Ecto neural progenitor cell (in vitro differentiated cells): ENCODE data around the gene DUSP23.

Experiments used
- DNase-seq: peaks from one replicate; pipeline ENCODE4 v3.0.0-alpha.2; 2018; ENCODE audit warnings: low spot score

Gene DUSP23

DNA sequence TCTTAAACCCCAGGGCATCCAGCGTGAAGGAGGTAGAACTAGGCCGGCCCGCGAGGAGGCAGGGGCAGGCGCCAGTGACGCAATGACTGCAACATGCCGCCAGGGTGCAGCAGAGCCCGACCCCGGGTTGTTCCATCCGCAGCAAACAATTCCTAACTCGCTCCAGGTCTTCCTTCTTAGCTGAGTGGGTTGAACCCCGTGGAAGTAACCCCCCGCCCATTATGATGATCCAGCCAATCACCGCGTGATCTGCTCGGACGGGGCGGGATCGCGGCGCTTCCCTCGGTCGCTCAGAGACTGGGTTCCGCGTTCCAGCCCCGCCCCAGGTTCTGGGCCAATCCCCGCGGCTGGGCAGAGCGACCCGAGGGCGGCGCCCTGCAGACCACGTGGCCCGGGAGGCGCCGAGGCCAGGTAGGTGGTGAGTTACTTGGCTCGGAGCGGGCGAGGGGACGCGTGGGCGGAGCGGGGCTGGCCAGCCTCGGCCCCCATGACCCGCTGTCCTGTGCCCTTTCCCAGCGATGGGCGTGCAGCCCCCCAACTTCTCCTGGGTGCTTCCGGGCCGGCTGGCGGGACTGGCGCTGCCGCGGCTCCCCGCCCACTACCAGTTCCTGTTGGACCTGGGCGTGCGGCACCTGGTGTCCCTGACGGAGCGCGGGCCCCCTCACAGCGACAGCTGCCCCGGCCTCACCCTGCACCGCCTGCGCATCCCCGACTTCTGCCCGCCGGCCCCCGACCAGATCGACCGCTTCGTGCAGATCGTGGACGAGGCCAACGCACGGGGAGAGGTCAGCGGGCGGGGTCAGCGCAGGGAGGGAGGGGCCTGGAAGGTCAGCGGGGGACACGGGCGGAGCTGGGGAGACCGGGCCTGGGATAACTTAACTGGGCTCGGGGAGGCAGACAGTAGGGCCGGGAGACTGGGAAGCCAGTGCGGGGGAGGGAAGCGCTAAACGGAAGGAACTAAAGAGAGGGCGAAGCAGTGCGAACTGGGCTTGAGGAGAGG is at the start of gene DUSP23:
DUSP23 (plus strand) TSS at position 380 of the 1,000 bp plus-strand sequence; CDS start at position 519, 139 bp downstream.
- peak; percentile 98 for DNase-seq

GRCh38 chr1:159737238-159737916 is 43.4 kb upstream of the DUSP23 start:
- no peak for DNase-seq

DNA sequence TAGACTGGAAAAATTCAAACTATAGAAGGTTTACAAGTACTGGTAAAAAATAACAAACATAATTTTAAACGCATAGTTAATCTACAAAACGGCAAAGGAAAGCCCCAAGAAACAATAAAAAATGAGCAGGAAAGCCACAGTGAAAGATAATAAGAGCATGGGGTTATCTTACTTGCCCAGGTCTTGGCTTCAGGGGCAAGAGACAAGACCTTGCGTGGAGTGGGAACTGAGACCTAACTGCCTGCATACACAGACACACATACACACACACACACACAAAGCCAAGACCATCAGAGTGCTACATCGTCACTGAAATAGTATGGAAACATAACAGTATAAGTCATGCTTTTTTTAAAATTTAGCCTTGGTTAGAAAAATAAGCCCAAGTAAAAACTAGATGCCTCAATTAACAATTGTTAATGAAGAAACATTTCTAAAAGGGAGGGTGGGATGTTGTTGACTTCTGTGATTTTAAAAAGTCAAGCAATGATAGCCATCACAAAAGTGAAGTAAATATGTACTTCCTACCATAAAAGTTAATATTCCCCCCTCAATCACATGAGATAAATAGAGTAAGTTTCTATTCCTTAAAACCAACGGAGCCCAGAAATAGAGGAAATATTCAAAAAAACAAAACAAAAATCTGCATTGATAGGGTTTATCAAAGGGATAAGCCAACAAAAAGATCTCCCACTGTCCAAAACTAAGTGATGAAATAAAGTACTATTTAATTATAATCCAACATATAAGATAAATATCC is 36.9 kb upstream of the DUSP23 start:
- DNase-seq: no peak

DNA sequence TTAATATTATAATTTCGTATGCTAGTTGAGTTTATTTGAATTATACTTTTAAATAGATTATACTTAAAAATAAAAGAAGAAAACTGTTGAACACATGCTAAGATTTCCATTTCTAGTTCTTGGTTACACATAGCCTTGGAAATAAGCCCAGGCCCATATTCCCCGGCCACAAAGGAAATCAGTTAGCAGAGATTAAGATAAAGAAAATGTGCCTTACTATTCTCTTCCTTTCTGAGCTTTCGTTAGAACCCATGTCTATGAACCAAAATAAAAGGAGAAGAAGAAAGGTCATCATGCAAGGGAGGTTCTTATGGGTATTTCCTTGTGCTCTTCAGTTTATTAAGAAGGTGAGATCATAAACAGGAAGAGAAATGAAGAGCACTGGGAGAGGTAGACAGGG is 34.1 kb upstream of the DUSP23 start:
- DNase-seq: no peak

DNA sequence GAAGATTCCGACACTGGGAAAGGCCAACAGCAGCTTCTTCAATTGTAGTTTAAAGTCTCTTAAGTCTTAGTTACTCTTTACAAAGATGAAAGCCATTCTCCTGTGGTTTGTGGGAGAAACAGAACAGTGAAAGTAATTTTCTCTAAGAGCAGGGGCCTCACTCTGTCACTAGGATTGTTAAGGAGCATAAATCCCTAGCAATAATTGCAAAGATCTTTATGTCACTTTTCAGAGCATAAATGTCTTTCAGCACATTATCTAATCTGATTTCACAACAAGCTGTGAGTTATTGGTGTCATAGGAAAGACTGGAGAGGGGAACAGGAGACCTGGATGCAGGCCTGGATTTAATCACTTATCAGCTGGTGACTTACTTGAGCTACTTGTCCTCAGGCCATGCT is 32.4 kb upstream of the DUSP23 start:
- no peak for DNase-seq

DNA sequence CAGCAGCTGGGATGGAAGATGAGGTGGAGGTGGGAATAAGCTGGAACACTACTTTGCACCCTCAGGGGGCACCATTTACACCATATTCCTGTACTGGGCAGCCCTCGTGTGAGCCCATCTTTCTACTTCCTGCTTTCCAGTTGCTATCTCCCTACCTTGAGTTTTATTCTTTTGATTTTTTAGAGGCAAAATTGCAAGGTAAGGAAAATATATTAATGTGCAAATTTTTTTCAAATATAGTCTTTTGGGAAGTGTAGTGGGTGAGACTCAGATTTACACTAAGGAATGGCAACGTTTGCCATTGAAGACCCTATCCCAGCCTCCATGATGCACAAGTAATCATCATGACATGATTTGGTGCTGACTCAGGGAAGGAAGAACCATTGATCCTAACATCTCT is 31.1 kb upstream of the DUSP23 start:
- DNase-seq: no peak

DNA sequence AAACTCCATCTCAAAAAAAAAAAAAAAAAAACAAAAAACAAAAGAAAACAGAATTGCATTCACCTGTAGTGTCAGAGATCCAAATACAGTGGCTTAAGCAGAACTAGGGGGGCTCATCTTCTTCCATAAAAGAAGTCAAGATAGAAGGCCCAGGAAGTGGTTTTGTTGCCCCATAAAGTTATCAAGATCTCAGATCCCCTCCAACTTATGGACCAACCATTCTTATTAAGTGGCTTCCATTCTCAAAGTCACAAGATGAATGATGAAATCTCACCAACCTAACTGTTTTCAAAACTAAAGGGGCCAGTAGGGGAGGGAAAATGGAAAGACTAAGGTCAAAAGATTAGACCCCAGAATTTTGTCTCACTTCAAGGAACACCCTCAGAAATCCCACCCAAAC is 30.1 kb upstream of the DUSP23 start:
- DNase-seq: no peak

DNA sequence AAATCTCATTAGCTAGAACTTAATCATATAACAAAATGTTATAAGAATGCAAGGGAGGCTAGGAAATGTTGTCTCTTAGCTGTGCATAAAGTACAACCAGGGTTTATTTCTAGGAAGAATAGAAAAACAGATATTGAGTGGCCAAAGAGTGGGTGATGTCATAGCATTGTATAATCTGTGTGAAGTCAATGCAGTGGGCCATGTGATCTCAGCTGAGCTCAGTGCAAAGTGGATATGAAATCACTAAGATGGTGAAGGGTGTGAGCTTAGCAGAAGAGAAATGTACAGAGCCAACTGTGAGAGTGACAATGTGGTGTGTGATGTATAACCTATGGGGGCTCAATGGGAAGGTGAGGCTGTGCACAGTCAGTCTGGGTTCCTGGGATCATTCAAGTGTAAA is 29.7 kb upstream of the DUSP23 start:
- DNase-seq: no peak

- no peak for DNase-seq
Measured at GRCh38 chr1:159752135-159752580, 28.6 kb upstream of the DUSP23 start.

DNA sequence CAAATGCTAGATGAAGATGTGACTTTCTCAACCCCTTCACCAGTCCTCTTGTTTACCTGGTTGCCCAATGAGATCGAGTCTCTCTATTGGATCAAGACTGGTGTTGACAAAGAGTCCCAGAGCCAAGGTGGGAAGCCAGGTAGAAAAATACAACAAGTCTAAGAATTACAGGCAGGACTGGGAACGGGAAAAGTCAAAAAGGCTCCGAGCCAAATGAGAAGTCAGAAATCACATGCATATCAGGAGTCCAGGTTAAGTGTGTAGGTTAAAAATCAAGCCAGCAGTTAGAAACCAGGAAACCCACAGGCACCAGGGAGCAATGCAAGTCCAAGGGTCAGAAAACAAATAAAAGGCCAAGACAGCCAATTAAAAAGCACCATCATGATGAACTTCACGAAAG is 27.4 kb upstream of the DUSP23 start:
- no peak for DNase-seq

DNA sequence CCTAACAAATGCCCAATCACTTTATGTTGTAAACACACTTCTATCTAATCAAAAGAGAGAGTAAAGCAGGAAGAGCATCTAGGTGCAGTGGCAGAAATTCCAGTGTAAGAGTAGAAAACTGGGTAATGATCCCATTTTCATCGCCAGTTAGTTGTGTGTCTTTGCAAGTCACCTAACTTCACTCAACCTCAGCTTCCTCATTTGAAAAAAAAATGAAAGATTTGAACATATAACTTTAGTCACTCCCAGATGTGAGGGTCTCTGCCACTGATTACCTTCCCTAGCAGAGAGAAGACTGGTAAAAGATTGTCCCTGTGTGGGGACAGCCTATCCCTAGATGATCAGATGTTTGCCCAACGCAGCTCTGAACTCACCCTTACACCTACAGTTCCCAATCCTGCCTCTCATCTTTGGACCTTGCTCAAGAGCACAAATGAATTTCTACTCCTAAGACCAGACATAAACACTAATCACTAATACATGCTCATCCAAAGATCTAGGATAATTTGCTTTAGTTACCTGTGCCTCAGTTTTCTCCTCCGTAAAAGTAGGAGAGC is 25.2 kb upstream of the DUSP23 start:
- DNase-seq: no peak

DNA sequence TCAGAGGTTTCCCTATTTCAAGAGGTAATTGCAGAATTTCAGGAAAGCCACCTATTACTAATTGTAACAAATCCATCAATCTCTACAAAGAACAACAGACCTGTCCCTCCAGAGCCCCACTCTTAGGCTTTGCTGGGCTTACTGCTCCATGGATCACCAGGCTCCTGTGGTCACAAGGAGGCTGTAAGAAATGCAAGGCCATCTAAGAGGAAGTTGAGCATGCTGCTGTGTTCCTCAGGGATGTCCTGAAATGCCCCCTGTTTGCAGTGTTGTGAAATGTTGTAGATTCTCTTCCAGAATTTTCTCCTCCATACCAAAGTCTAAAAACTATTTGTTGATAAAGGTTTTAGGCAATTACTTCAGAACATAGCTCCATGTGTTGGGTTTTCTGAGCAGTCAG is 24.4 kb upstream of the DUSP23 start:
- DNase-seq: no peak

- DNase-seq: no peak
Measured at GRCh38 chr1:159763686-159764085, 17.1 kb upstream of the DUSP23 start.

- no peak for DNase-seq
Measured at GRCh38 chr1:159765806-159766205, 15.0 kb upstream of the DUSP23 start.

GRCh38 chr1:159771127-159771895 is 9.5 kb upstream of the DUSP23 start:
- DNase-seq: no peak

DNA sequence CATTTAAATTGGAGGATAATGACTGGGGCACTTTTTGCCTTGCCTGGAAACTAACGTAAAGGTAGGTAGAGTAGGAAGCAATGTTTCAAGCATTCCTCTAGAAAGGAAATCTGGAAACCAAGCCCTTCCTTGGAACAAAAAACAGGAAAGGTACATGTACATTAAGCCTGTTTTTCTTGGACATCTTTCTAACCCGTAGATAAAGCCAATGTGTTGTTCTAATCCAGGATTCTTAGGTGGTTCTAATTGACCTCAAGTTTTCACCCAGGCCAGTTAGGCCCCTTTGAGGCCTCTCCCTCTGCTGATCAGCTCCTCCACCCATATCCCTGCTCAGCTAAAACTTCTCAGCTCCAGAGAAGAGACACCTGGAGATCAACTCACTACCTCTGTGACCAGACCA is 6.3 kb upstream of the DUSP23 start:
- DNase-seq: no peak

GRCh38 chr1:159775716-159776115 is 5.0 kb upstream of the DUSP23 start:
- DNase-seq: no peak

GRCh38 chr1:159778266-159778665 is 2.5 kb upstream of the DUSP23 start:
- no peak for DNase-seq

DNA sequence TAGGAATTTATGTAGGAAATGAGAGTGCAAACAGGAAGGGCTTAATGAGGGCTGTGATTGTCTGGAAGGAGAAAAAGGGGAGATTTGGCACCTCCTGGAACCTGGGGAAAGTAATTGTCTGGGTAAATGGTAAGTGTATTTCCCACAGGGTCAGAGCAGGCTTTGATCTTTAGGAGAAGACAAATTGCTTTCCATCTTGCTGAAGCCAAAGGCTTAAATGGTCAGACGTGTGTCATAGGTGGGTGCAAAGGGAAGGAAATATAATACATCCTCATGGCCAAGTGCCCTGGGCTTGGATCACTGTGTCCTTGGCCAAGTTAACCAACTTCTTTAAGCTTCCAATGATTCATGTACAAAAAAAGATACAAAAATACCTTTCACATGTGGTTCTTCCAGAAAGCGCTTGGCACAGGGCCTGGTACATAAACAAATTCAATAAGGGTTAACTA is 1.3 kb upstream of the DUSP23 start:
- DNase-seq: no peak

DNA sequence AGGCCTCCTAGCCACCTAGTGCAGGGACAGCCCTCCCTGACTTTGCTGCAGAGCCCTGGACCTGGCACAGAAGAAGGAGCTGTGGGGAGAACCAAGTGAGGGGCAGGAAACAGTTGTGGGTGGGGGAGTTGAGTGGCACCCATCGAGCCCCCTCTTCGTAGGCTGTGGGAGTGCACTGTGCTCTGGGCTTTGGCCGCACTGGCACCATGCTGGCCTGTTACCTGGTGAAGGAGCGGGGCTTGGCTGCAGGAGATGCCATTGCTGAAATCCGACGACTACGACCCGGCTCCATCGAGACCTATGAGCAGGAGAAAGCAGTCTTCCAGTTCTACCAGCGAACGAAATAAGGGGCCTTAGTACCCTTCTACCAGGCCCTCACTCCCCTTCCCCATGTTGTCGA is 1.2 kb downstream of the DUSP23 start:
- DNase-seq: no peak

DNA sequence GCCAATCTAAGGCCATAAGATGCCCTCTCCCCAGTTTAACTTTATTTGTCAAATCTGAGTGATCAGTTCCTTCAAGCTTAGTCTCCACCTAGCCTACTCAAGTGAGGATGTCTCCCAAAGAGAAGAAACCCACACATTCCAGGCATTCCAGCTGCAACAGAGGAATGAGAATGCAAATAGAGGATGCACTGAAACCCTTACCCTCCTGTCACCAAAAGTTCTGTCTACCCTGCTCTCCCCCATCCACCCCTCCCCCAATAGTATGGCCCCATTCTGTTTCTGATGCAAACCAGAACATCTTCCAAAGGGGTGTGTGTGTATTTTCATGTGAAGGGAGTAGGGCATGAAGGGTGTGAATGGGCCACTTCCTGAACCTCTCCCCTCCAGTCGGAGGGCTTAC is 3.0 kb downstream of the DUSP23 start:
- no peak for DNase-seq
